T-helper 2 cell treated with Interferon-gamma antibody and Interleukin-4, amounts not matched to agents 5 μg/mL and 100 μg/mL, for 36 hours (primary cell): ENCODE results near the gene PLCH2.

Experiments
- DNase-seq: peaks from one replicate; pipeline ENCODE4 v3.0.0; 2021; ENCODE audit warnings: low spot score
- H3K27ac Mint-ChIP-seq: one replicate; pipeline ENCODE4 v1.8.0; 2021; ENCODE audit warnings: mild to moderate bottlenecking, mixed read lengths
- H3K27me3 Mint-ChIP-seq: one replicate; pipeline ENCODE4 v1.8.0; 2021; ENCODE audit warnings: low read depth, mixed read lengths
- H3K36me3 Mint-ChIP-seq: one replicate; pipeline ENCODE4 v1.8.0; 2021; ENCODE audit warnings: low read depth, mixed read lengths
- H3K4me1 Mint-ChIP-seq: one replicate; pipeline ENCODE4 v1.8.0; 2021; ENCODE audit warnings: low read depth, mixed read lengths
- H3K4me3 Mint-ChIP-seq: one replicate; pipeline ENCODE4 v1.8.0; 2022; ENCODE audit warnings: mild to moderate bottlenecking, moderate library complexity, mixed read lengths
- H3K9me3 Mint-ChIP-seq: one replicate; pipeline ENCODE4 v1.8.0; 2021; ENCODE audit warnings: mixed read lengths

PLCH2 gene

GRCh38 chr1:2483026-2483425 is 6.9 kb downstream of the PLCH2 start:
- Mint-ChIP-seq H3K36me3 (peaks cover 3% of the 10 kb centered on the region), H3K27ac (no peak overlapping the region), H3K27me3 (no peaks in the 10 kb centered on the region), H3K4me1 (no peaks in the 10 kb centered on the region), H3K4me3 (no peak overlapping the region), H3K9me3 (peaks cover 5% of the 10 kb centered on the region)
- DNase-seq, result no peak

GRCh38 chr1:2483970-2484369 is 7.9 kb downstream of the PLCH2 start:
- Mint-ChIP-seq H3K4me3 (no peak overlapping the region), H3K36me3 (peaks cover 5% of the 10 kb centered on the region), H3K9me3 (peaks cover 13% of the 10 kb centered on the region), H3K27me3 (no peaks in the 10 kb centered on the region), H3K4me1 (no peaks in the 10 kb centered on the region), H3K27ac (no peak overlapping the region)
- DNase-seq, result no peak

GRCh38 chr1:2486041-2486440 is 10.0 kb downstream of the PLCH2 start:
- H3K36me3 Mint-ChIP-seq, result peaks cover 7% of the 10 kb centered on the region
- H3K27me3 Mint-ChIP-seq, result no peaks in the 10 kb centered on the region
- H3K4me3 Mint-ChIP-seq, result no peak overlapping the region
- DNase-seq, result no peak
- no peaks in the 10 kb centered on the region for H3K4me1 Mint-ChIP-seq
- no peak overlapping the region for H3K27ac Mint-ChIP-seq
- peaks cover 16% of the 10 kb centered on the region for H3K9me3 Mint-ChIP-seq

GRCh38 chr1:2486558-2486957 is 10.5 kb downstream of the PLCH2 start:
- Mint-ChIP-seq H3K4me1 (no peaks in the 10 kb centered on the region), H3K9me3 (peaks cover 16% of the 10 kb centered on the region), H3K36me3 (peaks cover 7% of the 10 kb centered on the region), H3K27me3 (no peaks in the 10 kb centered on the region), H3K27ac (no peak overlapping the region), H3K4me3 (no peak overlapping the region)
- DNase-seq, result no peak

GRCh38 chr1:2488688-2489087 is 12.6 kb downstream of the PLCH2 start:
- no peak for DNase-seq
- Mint-ChIP-seq H3K4me1 (no peaks in the 10 kb centered on the region), H3K27ac (no peak overlapping the region), H3K9me3 (peaks cover 16% of the 10 kb centered on the region), H3K4me3 (no peak overlapping the region), H3K36me3 (peaks cover 7% of the 10 kb centered on the region), H3K27me3 (no peaks in the 10 kb centered on the region)

GRCh38 chr1:2489615-2490014 is 13.5 kb downstream of the PLCH2 start:
- H3K27ac Mint-ChIP-seq, result no peak overlapping the region
- H3K36me3 Mint-ChIP-seq, result peaks cover 7% of the 10 kb centered on the region
- no peak overlapping the region for H3K4me3 Mint-ChIP-seq
- peaks cover 16% of the 10 kb centered on the region for H3K9me3 Mint-ChIP-seq
- peaks cover 2% of the 10 kb centered on the region for H3K4me1 Mint-ChIP-seq
- H3K27me3 Mint-ChIP-seq, result no peaks in the 10 kb centered on the region
- no peak for DNase-seq

- no peak overlapping the region for H3K4me3 Mint-ChIP-seq
- H3K36me3 Mint-ChIP-seq, result peaks cover 7% of the 10 kb centered on the region
- H3K4me1 Mint-ChIP-seq, result peaks cover 4% of the 10 kb centered on the region
- DNase-seq, result no peak
- no peak overlapping the region for H3K27ac Mint-ChIP-seq
- H3K27me3 Mint-ChIP-seq, result no peaks in the 10 kb centered on the region
- peaks cover 16% of the 10 kb centered on the region for H3K9me3 Mint-ChIP-seq
Observed at GRCh38 chr1:2492091-2492490, 16.0 kb downstream of the PLCH2 start.

GRCh38 chr1:2493218-2493617 is 17.1 kb downstream of the PLCH2 start:
- Mint-ChIP-seq H3K4me1 (peaks cover 4% of the 10 kb centered on the region), H3K4me3 (no peak overlapping the region), H3K36me3 (peaks cover 5% of the 10 kb centered on the region), H3K27me3 (no peaks in the 10 kb centered on the region), H3K27ac (no peak overlapping the region), H3K9me3 (peaks cover 10% of the 10 kb centered on the region)
- no peak for DNase-seq

GRCh38 chr1:2493691-2494322 is 17.7 kb downstream of the PLCH2 start:
- H3K4me3 Mint-ChIP-seq, result no peak overlapping the region
- H3K9me3 Mint-ChIP-seq, result peaks cover 5% of the 10 kb centered on the region
- H3K4me1 Mint-ChIP-seq, result peaks cover 4% of the 10 kb centered on the region
- DNase-seq, result no peak
- no peaks in the 10 kb centered on the region for H3K27me3 Mint-ChIP-seq
- no peak overlapping the region for H3K27ac Mint-ChIP-seq
- peaks cover 4% of the 10 kb centered on the region for H3K36me3 Mint-ChIP-seq

- H3K4me3 Mint-ChIP-seq, result no peak overlapping the region
- no peaks in the 10 kb centered on the region for H3K36me3 Mint-ChIP-seq
- no peak for DNase-seq
- no peak overlapping the region for H3K27ac Mint-ChIP-seq
- H3K9me3 Mint-ChIP-seq, result no peaks in the 10 kb centered on the region
- peaks cover 4% of the 10 kb centered on the region for H3K4me1 Mint-ChIP-seq
- H3K27me3 Mint-ChIP-seq, result no peaks in the 10 kb centered on the region
Observed at GRCh38 chr1:2494323-2494693, 18.2 kb downstream of the PLCH2 start.

GRCh38 chr1:2495026-2495425 is 18.9 kb downstream of the PLCH2 start:
- H3K27ac Mint-ChIP-seq, result no peak overlapping the region
- H3K27me3 Mint-ChIP-seq, result no peaks in the 10 kb centered on the region
- no peak for DNase-seq
- H3K36me3 Mint-ChIP-seq, result no peaks in the 10 kb centered on the region
- H3K4me1 Mint-ChIP-seq, result peaks cover 7% of the 10 kb centered on the region
- no peaks in the 10 kb centered on the region for H3K9me3 Mint-ChIP-seq
- H3K4me3 Mint-ChIP-seq, result no peak overlapping the region

GRCh38 chr1:2495546-2495945 is 19.5 kb downstream of the PLCH2 start:
- no peak for DNase-seq
- Mint-ChIP-seq H3K9me3 (no peaks in the 10 kb centered on the region), H3K4me3 (no peak overlapping the region), H3K27ac (no peak overlapping the region), H3K4me1 (peaks cover 10% of the 10 kb centered on the region), H3K27me3 (no peaks in the 10 kb centered on the region), H3K36me3 (no peaks in the 10 kb centered on the region)

GRCh38 chr1:2496087-2496622 is 20.1 kb downstream of the PLCH2 start:
- H3K4me3 Mint-ChIP-seq, result no peak overlapping the region
- H3K36me3 Mint-ChIP-seq, result no peaks in the 10 kb centered on the region
- H3K9me3 Mint-ChIP-seq, result no peaks in the 10 kb centered on the region
- no peak for DNase-seq
- H3K27me3 Mint-ChIP-seq, result no peaks in the 10 kb centered on the region
- peaks cover 10% of the 10 kb centered on the region for H3K4me1 Mint-ChIP-seq
- no peak overlapping the region for H3K27ac Mint-ChIP-seq

- no peak for DNase-seq
- no peak overlapping the region for H3K27ac Mint-ChIP-seq
- H3K36me3 Mint-ChIP-seq, result no peaks in the 10 kb centered on the region
- H3K4me1 Mint-ChIP-seq, result peaks cover 10% of the 10 kb centered on the region
- no peaks in the 10 kb centered on the region for H3K27me3 Mint-ChIP-seq
- no peak overlapping the region for H3K4me3 Mint-ChIP-seq
- H3K9me3 Mint-ChIP-seq, result no peaks in the 10 kb centered on the region
Observed at GRCh38 chr1:2496746-2497145, 20.7 kb downstream of the PLCH2 start.

GRCh38 chr1:2497891-2498290 is 21.8 kb downstream of the PLCH2 start:
- DNase-seq, result no peak
- Mint-ChIP-seq H3K4me1 (peaks cover 10% of the 10 kb centered on the region), H3K27ac (no peak overlapping the region), H3K4me3 (no peak overlapping the region), H3K36me3 (no peaks in the 10 kb centered on the region), H3K9me3 (no peaks in the 10 kb centered on the region), H3K27me3 (no peaks in the 10 kb centered on the region)
